IMR-90 (cell line): Measurements from ENCODE around the gene B3GLCT. TPM values are rescaled to one million over a fixed set of nuclear protein-coding genes. Genes with fewer than 3 reads are reported as not detected.
A peak's percentile ranks its signal among the peaks of the same experiment; 100 is the strongest.

Experiments
- ATAC-seq: fragments of 200-7000 bp; cut with Tn5 transposase; 2 replicates; pipeline ENCODE4 v1.9.1; 2020; ENCODE audit warnings: low read depth, mild to moderate bottlenecking, moderate library complexity
- BruUV-seq: library from RNA; stranded (reverse); fragments of 400-500 nt; replicated peaks from 2 replicates; lab custom pipeline; 2021; lab: Mats Ljungman, UMichigan
- CTCF ChIA-PET: fragments of 300-600 bp; formaldehyde crosslinking; extraction: SDS; loops from one replicate; lab custom pipeline; 2021; ENCODE audit warnings: antibody characterized with exemption; lab: Yijun Ruan, JAX
- POLR2A ChIA-PET: fragments of 300-600 bp; sonication (Branson Sonifier 250); formaldehyde crosslinking; loops from one replicate; lab custom pipeline; 2022; ENCODE audit warnings: antibody characterized with exemption; ENCODE audit not compliant: unreplicated experiment; lab: Charles Lee
- DNase-seq: peaks from one replicate; pipeline ENCODE4 v3.0.0; 2013
- H2AFZ ChIP-seq: replicated peaks from 2 replicates; pipeline ENCODE3; 2013; ENCODE audit warnings: low read length, mild to moderate bottlenecking; ENCODE audit not compliant: poor library complexity
- H2AK5ac ChIP-seq: 2 replicates; pipeline ENCODE4 v1.6.1; 2013; ENCODE audit warnings: low read depth, low read length, inconsistent platforms
- H2AK9ac ChIP-seq: replicated peaks from 2 replicates; pipeline ENCODE3; 2013; ENCODE audit warnings: mild to moderate bottlenecking, low read depth, low read length, moderate library complexity; ENCODE audit not compliant: poor library complexity
- H2BK120ac ChIP-seq: 2 replicates; pipeline ENCODE4 v1.6.1; 2013; ENCODE audit warnings: low read depth, low read length, inconsistent platforms
- H2BK15ac ChIP-seq: 3 replicates; pipeline ENCODE4 v1.6.1; 2013; ENCODE audit warnings: low read depth, low read length, inconsistent platforms
- H2BK20ac ChIP-seq: 2 replicates; pipeline ENCODE4 v1.6.1; 2013; ENCODE audit warnings: low read depth, mild to moderate bottlenecking, inconsistent platforms, low read length, moderate library complexity
- H2BK5ac ChIP-seq: 2 replicates; pipeline ENCODE4 v1.6.1; 2013; ENCODE audit warnings: mild to moderate bottlenecking, low read depth, low read length, inconsistent platforms; ENCODE audit not compliant: poor library complexity, severe bottlenecking
- H3K14ac ChIP-seq: replicated peaks from 2 replicates; pipeline ENCODE4 v1.6.1; 2013; ENCODE audit warnings: low read depth, low read length, inconsistent platforms
- H3K18ac ChIP-seq: 2 replicates; pipeline ENCODE4 v1.6.1; 2013; ENCODE audit warnings: low read depth, low read length, control low read depth
- H3K23ac ChIP-seq: 2 replicates; pipeline ENCODE4 v1.6.1; 2013; ENCODE audit warnings: low read depth, low read length, inconsistent platforms
- H3K27ac ChIP-seq: 2 replicates; pipeline ENCODE4 v1.5.1; 2013; ENCODE audit warnings: mild to moderate bottlenecking, control low read depth, low read length; ENCODE audit not compliant: insufficient read depth
- H3K27me3 ChIP-seq: 2 replicates; pipeline ENCODE4 v1.6.1; 2013; ENCODE audit warnings: low read length; ENCODE audit not compliant: control insufficient read depth, insufficient read depth
- H3K36me3 ChIP-seq: 2 replicates; pipeline ENCODE4 v1.6.1; 2013; ENCODE audit warnings: low read length, mixed read lengths; ENCODE audit not compliant: control insufficient read depth, insufficient read depth
- H3K4ac ChIP-seq: 2 replicates; pipeline ENCODE4 v1.6.1; 2013; ENCODE audit warnings: low read depth, low read length, inconsistent platforms
- H3K4me1 ChIP-seq: 2 replicates; pipeline ENCODE4 v1.6.1; 2013; ENCODE audit warnings: low read length, mixed read lengths; ENCODE audit not compliant: control insufficient read depth, insufficient read depth
- H3K4me2 ChIP-seq: 2 replicates; pipeline ENCODE4 v1.6.1; 2013; ENCODE audit warnings: low read depth, mild to moderate bottlenecking, control low read depth, low read length, moderate library complexity
- H3K4me3 ChIP-seq: 2 replicates; pipeline ENCODE4 v1.5.1; 2013; ENCODE audit warnings: low read depth, mild to moderate bottlenecking, control low read depth, low read length, moderate library complexity; ENCODE audit not compliant: insufficient read depth
- H3K56ac ChIP-seq: 2 replicates; pipeline ENCODE4 v1.6.1; 2013; ENCODE audit warnings: low read length, inconsistent platforms; ENCODE audit not compliant: insufficient read depth; ENCODE audit errors: extremely low read depth
- H3K79me1 ChIP-seq, 2 experiments: 2 replicates each; pipeline ENCODE4 v1.6.1; 2013; ENCODE audit warnings: low read length in 2 of 2, inconsistent platforms in 1 of 2, low read depth in 1 of 2
- H3K9ac ChIP-seq: 2 replicates; pipeline ENCODE4 v1.6.1; 2013; ENCODE audit warnings: low read depth, low read length, control low read depth
- H3K9me1 ChIP-seq: 2 replicates; pipeline ENCODE4 v1.6.1; 2013; ENCODE audit warnings: low read length, inconsistent platforms; ENCODE audit not compliant: insufficient read depth
- H3K9me3 ChIP-seq: 2 replicates; pipeline ENCODE4 v1.6.1; 2013; ENCODE audit warnings: low read length; ENCODE audit not compliant: control insufficient read depth, insufficient read depth
- H4K20me1 ChIP-seq: 2 replicates; pipeline ENCODE4 v1.6.1; 2013; ENCODE audit warnings: low read length, inconsistent platforms; ENCODE audit not compliant: insufficient read depth
- H4K5ac ChIP-seq: 2 replicates; pipeline ENCODE4 v1.6.1; 2013; ENCODE audit warnings: mild to moderate bottlenecking, low read depth, low read length, control low read depth
- H4K8ac ChIP-seq, 2 experiments: 2 replicates each; pipeline ENCODE4 v1.6.1; 2013; ENCODE audit warnings: low read depth in 2 of 2, low read length in 2 of 2, control low read depth in 1 of 2, inconsistent platforms in 1 of 2
- H4K91ac ChIP-seq: 2 replicates; pipeline ENCODE4 v1.6.1; 2013; ENCODE audit warnings: low read depth, low read length, inconsistent platforms; ENCODE audit not compliant: insufficient read depth
- FOS ChIP-seq: fragments of 150-350 bp; IDR thresholded peaks from 2 replicates; pipeline ENCODE4 v1.6.1; 2016; ENCODE audit warnings: low read depth, low read length
- MAFK ChIP-seq: IDR thresholded peaks from 2 replicates; pipeline ENCODE4 v1.6.1; 2012; ENCODE audit warnings: low read depth, low read length, improper control_type of control experiment
- MAZ ChIP-seq: IDR thresholded peaks from 2 replicates; pipeline ENCODE4 v1.6.1; 2012; ENCODE audit warnings: low read depth, mild to moderate bottlenecking, low read length, improper control_type of control experiment, moderate library complexity, borderline replicate concordance
- MXI1 ChIP-seq: IDR thresholded peaks from 2 replicates; pipeline ENCODE4 v1.6.1; 2012; ENCODE audit warnings: low read depth, mild to moderate bottlenecking, low read length, moderate library complexity, borderline replicate concordance
- SMC3 ChIP-seq: fragments of 150-350 bp; IDR thresholded peaks from 2 replicates; pipeline ENCODE4 v1.6.1; 2016; ENCODE audit warnings: low read depth, mild to moderate bottlenecking, antibody characterized with exemption, low read length, moderate library complexity
- WGBS, 2 experiments: methylation state at CpG; one replicate each; pipeline versions ENCODE4 v1.1.5 to v1.1.7; 2013; ENCODE audit warnings: missing lambda C conversion rate in 2 of 2; ENCODE audit not compliant: insufficient read length in 1 of 2; ENCODE audit errors: extremely low coverage in 2 of 2; 5-methylcytosine and 5-hydroxymethylcytosine counted together
- dilution Hi-C: fragments of 300-500 bp; cut with HindIII; formaldehyde crosslinking; loops from one replicate; pipeline ENCODE4 v1.14.3; 2018; ENCODE audit warnings: low sequenced_read_pairs; ENCODE audit not compliant: unreplicated experiment
- in situ Hi-C: fragments of 300-500 bp; cut with MboI; formaldehyde crosslinking; loops from 3 replicates; pipeline ENCODE4 v1.14.3; 2019; ENCODE audit warnings: low sequenced_read_pairs, inconsistent platforms, mixed read lengths
- intact Hi-C: fragments of 100-400 bp; cut with micrococcal nuclease; formaldehyde crosslinking; loops from 2 replicates; pipeline ENCODE4 v1.10.0; 2022
- polyA plus RNA-seq, 3 experiments: library from polyadenylated mRNA; depleted of rRNA; stranded (reverse); fragments of >200 nt; gene quantifications; 2 replicates each; pipeline ENCODE4 v1.2.3, GENCODE V29; 2012; ENCODE audit warnings: low replicate concordance in 1 of 3
- total RNA-seq: library from RNA; depleted of rRNA; stranded (reverse); fragments of >200 nt; gene quantifications from 2 replicates; pipeline ENCODE4 v1.2.3, GENCODE V29; 2012
- TF ChIP-seq, protein P1 (sequence below): conservative IDR thresholded peaks from 2 replicates; pipeline ENCODE4 v1.5.1; 2012; ENCODE audit warnings: mild to moderate bottlenecking, low read depth, low read length, improper control_type of control experiment
- TF ChIP-seq, protein P2 (sequence below): fragments of 150-350 bp; IDR thresholded peaks from 2 replicates; pipeline ENCODE4 v1.6.1; 2017; ENCODE audit warnings: mild to moderate bottlenecking, antibody characterized with exemption, low read length, low read depth

B3GLCT gene
- total and polyA plus RNA-seq, 2 of the 4 experiments (the other 2 are of a cell fraction), result 2.0 to 4.5 TPM

DNA sequence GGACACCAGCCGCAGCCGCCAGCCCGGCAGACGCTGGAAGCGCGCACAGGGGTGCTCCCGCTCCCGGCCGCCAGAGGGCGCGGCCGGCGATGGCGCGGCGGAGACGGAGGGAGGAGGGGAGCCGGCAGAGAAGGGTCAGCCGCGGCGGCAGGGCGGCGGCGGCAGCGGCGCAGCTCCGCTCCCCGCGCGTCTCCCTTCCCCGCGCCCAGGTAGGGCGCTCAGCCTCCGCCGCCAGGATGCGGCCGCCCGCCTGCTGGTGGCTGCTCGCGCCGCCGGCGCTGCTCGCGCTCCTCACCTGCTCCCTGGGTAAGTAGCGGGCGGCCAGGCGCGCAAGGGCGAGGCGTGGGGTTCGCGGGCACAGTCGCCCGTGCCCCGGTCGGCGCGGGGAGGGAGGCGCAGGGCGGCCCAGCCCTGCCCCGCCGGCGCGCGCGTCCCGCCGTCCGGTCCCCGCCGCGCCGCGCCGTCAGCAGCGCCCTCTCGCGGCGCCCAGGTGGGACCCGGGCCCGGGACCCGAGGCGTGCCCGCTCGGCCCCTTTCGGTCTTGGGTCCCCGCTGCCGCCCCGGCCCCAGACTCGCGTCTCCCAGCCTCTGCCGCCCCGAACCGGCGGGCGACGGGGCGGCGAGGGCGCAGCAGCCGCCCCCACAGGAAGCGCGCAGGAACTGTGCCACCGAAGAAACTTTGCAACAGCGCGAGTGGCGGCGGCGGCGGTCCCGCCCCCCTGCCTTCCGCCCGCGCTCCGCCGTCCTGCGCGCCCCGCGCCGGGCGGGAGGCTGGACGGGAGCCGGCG, at the start of gene B3GLCT (continued):
- TF ChIP-seq, protein P1, sequence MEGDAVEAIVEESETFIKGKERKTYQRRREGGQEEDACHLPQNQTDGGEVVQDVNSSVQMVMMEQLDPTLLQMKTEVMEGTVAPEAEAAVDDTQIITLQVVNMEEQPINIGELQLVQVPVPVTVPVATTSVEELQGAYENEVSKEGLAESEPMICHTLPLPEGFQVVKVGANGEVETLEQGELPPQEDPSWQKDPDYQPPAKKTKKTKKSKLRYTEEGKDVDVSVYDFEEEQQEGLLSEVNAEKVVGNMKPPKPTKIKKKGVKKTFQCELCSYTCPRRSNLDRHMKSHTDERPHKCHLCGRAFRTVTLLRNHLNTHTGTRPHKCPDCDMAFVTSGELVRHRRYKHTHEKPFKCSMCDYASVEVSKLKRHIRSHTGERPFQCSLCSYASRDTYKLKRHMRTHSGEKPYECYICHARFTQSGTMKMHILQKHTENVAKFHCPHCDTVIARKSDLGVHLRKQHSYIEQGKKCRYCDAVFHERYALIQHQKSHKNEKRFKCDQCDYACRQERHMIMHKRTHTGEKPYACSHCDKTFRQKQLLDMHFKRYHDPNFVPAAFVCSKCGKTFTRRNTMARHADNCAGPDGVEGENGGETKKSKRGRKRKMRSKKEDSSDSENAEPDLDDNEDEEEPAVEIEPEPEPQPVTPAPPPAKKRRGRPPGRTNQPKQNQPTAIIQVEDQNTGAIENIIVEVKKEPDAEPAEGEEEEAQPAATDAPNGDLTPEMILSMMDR, result peak; percentile 93

DNA sequence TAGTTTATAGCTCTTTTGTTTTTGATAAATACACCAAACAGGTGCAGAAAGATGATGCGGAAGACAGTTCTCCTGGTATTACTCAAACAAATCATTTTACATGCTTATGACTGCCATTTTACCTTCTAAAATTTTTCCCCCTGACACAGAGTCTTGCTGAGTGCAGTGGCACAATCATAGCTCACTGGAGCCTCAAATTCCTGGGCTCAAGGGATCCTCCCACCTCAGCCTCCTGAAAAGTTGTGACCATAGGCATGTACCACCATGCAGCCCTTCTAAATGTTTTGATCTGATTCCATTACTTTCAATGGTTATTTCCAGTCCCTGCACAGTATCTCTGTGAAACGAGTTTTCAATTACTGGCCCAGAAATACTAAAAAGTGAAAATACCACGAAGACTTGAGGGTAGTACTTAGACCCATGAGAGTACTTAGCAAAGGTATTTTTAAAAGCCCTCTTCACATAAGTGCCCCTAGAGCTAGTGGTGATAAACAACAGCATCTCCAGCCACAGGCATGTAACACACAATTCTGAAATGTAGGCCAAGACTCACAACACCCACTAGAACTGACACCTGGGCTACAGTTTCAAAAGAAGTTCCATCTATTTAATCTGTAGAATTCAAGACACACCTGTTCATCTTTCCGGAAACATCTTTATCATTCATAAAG, 49.3 kb upstream of the B3GLCT start:
- no peak overlapping the region for H3K23ac ChIP-seq
- dilution Hi-C loops (no loop called here), in situ Hi-C loops (no loop called here), intact Hi-C loops (no loop called here)
- H2AFZ ChIP-seq, result no peak overlapping the region
- H2BK5ac ChIP-seq, result no peak overlapping the region
- H3K9ac ChIP-seq, result no peak overlapping the region
- ATAC-seq (no peak), DNase-seq (no peak)
- H3K36me3 ChIP-seq, result peaks cover 35% of the 10 kb centered on the region
- H3K9me1 ChIP-seq, result no peaks in the 10 kb centered on the region
- H3K4me2 ChIP-seq, result no peak overlapping the region
- ChIA-PET POLR2A (no interaction called here), CTCF (interaction anchor here (0.6 kb wide), 1 partner anchor 688 kb away, joined by 5 read pairs; no protein-coding TSS in a partner anchor)
- no peak overlapping the region for H3K56ac ChIP-seq
- WGBS, 2 experiments, result 100% methylated on average over 1 of the region's 4 CpGs; no CpG with 5 or more reads in 1 of the 2 experiments
- no peak overlapping the region for H3K27ac ChIP-seq
- H2BK20ac ChIP-seq, result no peak overlapping the region
- H3K9me3 ChIP-seq, result no peaks in the 10 kb centered on the region
- H3K4me3 ChIP-seq, result no peak overlapping the region
- H3K4me1 ChIP-seq, result no peaks in the 10 kb centered on the region; the same call in 1 of the 2 replicates
- H2BK15ac ChIP-seq, result no peak overlapping the region
- H4K91ac ChIP-seq, result no peak overlapping the region
- H3K18ac ChIP-seq, result no peak overlapping the region
- H4K20me1 ChIP-seq, result no peaks in the 10 kb centered on the region
- no peak overlapping the region for H4K8ac ChIP-seq
- H2AK5ac ChIP-seq, result no peak overlapping the region
- H4K5ac ChIP-seq, result no peak overlapping the region
- H3K79me1 ChIP-seq, result peaks cover 14 to 46% of the 10 kb centered on the region in 2 experiments
- no peak overlapping the region for H2BK120ac ChIP-seq
- no peak overlapping the region for H2AK9ac ChIP-seq
- no peak overlapping the region for H3K4ac ChIP-seq
- BruUV-seq, result no TSS peak
- H3K27me3 ChIP-seq, result no peaks in the 10 kb centered on the region
- no peak for TF ChIP-seq SMC3
- no peak for TF ChIP-seq FOS
- TF ChIP-seq MAFK, result no peak
- no peak for TF ChIP-seq MAZ
- TF ChIP-seq, protein P1, result no peak
- TF ChIP-seq, protein P2, sequence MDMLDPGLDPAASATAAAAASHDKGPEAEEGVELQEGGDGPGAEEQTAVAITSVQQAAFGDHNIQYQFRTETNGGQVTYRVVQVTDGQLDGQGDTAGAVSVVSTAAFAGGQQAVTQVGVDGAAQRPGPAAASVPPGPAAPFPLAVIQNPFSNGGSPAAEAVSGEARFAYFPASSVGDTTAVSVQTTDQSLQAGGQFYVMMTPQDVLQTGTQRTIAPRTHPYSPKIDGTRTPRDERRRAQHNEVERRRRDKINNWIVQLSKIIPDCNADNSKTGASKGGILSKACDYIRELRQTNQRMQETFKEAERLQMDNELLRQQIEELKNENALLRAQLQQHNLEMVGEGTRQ, result no peak
- no peak for TF ChIP-seq MXI1
- H3K14ac ChIP-seq, result no peak overlapping the region
